Measurements from ENCODE around the gene MACROD2. TPM values are rescaled to one million over a fixed set of nuclear protein-coding genes. Genes with fewer than 3 reads are reported as not detected.

Gene MACROD2
- total RNA-seq, 2 experiments from 2014 or later, result not detected

- no peaks in the 10 kb centered on the region for H3K27me3 Mint-ChIP-seq
- no peaks in the 10 kb centered on the region for H3K36me3 Mint-ChIP-seq (ENCODE audit: low read depth)
- no peak overlapping the region for H3K4me3 Mint-ChIP-seq
- H3K9me3 Mint-ChIP-seq, result peaks cover 11% of the 10 kb centered on the region
- CTCF ChIA-PET, result no interaction called here
- POLR2A ChIA-PET, result no interaction called here
- H3K27ac Mint-ChIP-seq, result no peak overlapping the region
- H3K4me1 Mint-ChIP-seq, result no peaks in the 10 kb centered on the region
- no peak for DNase-seq
Measured at GRCh38 chr20:14312001-14312400, 316.7 kb downstream of the MACROD2 start.

GRCh38 chr20:14313341-14314020 is 318.2 kb downstream of the MACROD2 start:
- Mint-ChIP-seq H3K9me3 (peaks cover 13% of the 10 kb centered on the region), H3K27me3 (no peaks in the 10 kb centered on the region), H3K4me3 (no peak overlapping the region), H3K27ac (no peak overlapping the region), H3K36me3 (ENCODE audit: low read depth) (no peaks in the 10 kb centered on the region), H3K4me1 (no peaks in the 10 kb centered on the region)
- ChIA-PET POLR2A (no interaction called here), CTCF (no interaction called here)
- DNase-seq, result no peak

GRCh38 chr20:14319704-14320103 is 324.4 kb downstream of the MACROD2 start:
- Mint-ChIP-seq H3K4me3 (no peak overlapping the region), H3K27ac (no peak overlapping the region), H3K36me3 (ENCODE audit: low read depth) (no peaks in the 10 kb centered on the region), H3K9me3 (peaks cover 10% of the 10 kb centered on the region), H3K27me3 (no peaks in the 10 kb centered on the region), H3K4me1 (no peaks in the 10 kb centered on the region)
- DNase-seq, result no peak
- CTCF ChIA-PET, result no interaction called here
- POLR2A ChIA-PET, result no interaction called here

- ChIA-PET POLR2A (no interaction called here), CTCF (no interaction called here)
- H3K4me1 Mint-ChIP-seq, result no peaks in the 10 kb centered on the region
- no peak overlapping the region for H3K27ac Mint-ChIP-seq
- DNase-seq, result no peak
- no peak overlapping the region for H3K4me3 Mint-ChIP-seq
- H3K9me3 Mint-ChIP-seq, result no peaks in the 10 kb centered on the region
- H3K36me3 Mint-ChIP-seq (ENCODE audit: low read depth), result no peaks in the 10 kb centered on the region
- no peaks in the 10 kb centered on the region for H3K27me3 Mint-ChIP-seq
Measured at GRCh38 chr20:14331646-14332045, 336.3 kb downstream of the MACROD2 start.

GRCh38 chr20:14332866-14333265 is 337.6 kb downstream of the MACROD2 start:
- H3K27ac Mint-ChIP-seq, result no peak overlapping the region
- ChIA-PET POLR2A (no interaction called here), CTCF (no interaction called here)
- no peaks in the 10 kb centered on the region for H3K36me3 Mint-ChIP-seq (ENCODE audit: low read depth)
- H3K4me3 Mint-ChIP-seq, result no peak overlapping the region
- no peak for DNase-seq
- no peaks in the 10 kb centered on the region for H3K27me3 Mint-ChIP-seq
- no peaks in the 10 kb centered on the region for H3K4me1 Mint-ChIP-seq
- no peaks in the 10 kb centered on the region for H3K9me3 Mint-ChIP-seq

GRCh38 chr20:14333721-14334120 is 338.4 kb downstream of the MACROD2 start:
- DNase-seq, result no peak
- Mint-ChIP-seq H3K9me3 (no peaks in the 10 kb centered on the region), H3K4me3 (no peak overlapping the region), H3K4me1 (no peaks in the 10 kb centered on the region), H3K36me3 (ENCODE audit: low read depth) (no peaks in the 10 kb centered on the region), H3K27me3 (no peaks in the 10 kb centered on the region), H3K27ac (no peak overlapping the region)
- CTCF ChIA-PET, result no interaction called here
- POLR2A ChIA-PET, result no interaction called here

GRCh38 chr20:14334306-14334930 is 339.1 kb downstream of the MACROD2 start:
- Mint-ChIP-seq H3K9me3 (no peaks in the 10 kb centered on the region), H3K4me3 (no peak overlapping the region), H3K4me1 (no peaks in the 10 kb centered on the region), H3K27ac (no peak overlapping the region), H3K27me3 (no peaks in the 10 kb centered on the region), H3K36me3 (ENCODE audit: low read depth) (no peaks in the 10 kb centered on the region)
- CTCF ChIA-PET, result no interaction called here
- DNase-seq, result no peak
- POLR2A ChIA-PET, result no interaction called here

GRCh38 chr20:14335052-14335451 is 339.7 kb downstream of the MACROD2 start:
- CTCF ChIA-PET, result no interaction called here
- no peaks in the 10 kb centered on the region for H3K4me1 Mint-ChIP-seq
- H3K36me3 Mint-ChIP-seq (ENCODE audit: low read depth), result no peaks in the 10 kb centered on the region
- H3K4me3 Mint-ChIP-seq, result no peak overlapping the region
- no peaks in the 10 kb centered on the region for H3K9me3 Mint-ChIP-seq
- no peak overlapping the region for H3K27ac Mint-ChIP-seq
- POLR2A ChIA-PET, result no interaction called here
- H3K27me3 Mint-ChIP-seq, result no peaks in the 10 kb centered on the region
- no peak for DNase-seq

- H3K4me1 Mint-ChIP-seq, result no peaks in the 10 kb centered on the region
- H3K36me3 Mint-ChIP-seq (ENCODE audit: low read depth), result no peaks in the 10 kb centered on the region
- H3K27me3 Mint-ChIP-seq, result no peaks in the 10 kb centered on the region
- no peak for DNase-seq
- CTCF ChIA-PET, result no interaction called here
- no peak overlapping the region for H3K4me3 Mint-ChIP-seq
- POLR2A ChIA-PET, result no interaction called here
- H3K27ac Mint-ChIP-seq, result no peak overlapping the region
- H3K9me3 Mint-ChIP-seq, result peaks cover 3% of the 10 kb centered on the region
Measured at GRCh38 chr20:14336686-14337085, 341.4 kb downstream of the MACROD2 start.

- no peaks in the 10 kb centered on the region for H3K4me1 Mint-ChIP-seq
- no peak for DNase-seq
- no peak within 1 kb of the TSS for H3K4me3 Mint-ChIP-seq
- H3K36me3 Mint-ChIP-seq (ENCODE audit: low read depth), result no peaks in the 10 kb centered on the region
- CTCF ChIA-PET, result no interaction called here
- no peaks in the 10 kb centered on the region for H3K27me3 Mint-ChIP-seq
- peaks cover 3% of the 10 kb centered on the region for H3K9me3 Mint-ChIP-seq
- POLR2A ChIA-PET, result no interaction called here
- no peak within 1 kb of the TSS for H3K27ac Mint-ChIP-seq
Measured at GRCh38 chr20:14337400-14338171, 342.3 kb downstream of the MACROD2 start, which contains the start of gene FLRT3. Gene FLRT3 (minus strand): TSS chr20:14337612. CDS start chr20:14327506, 10,106 bp downstream.

GRCh38 chr20:14341801-14342200 is 346.5 kb downstream of the MACROD2 start:
- no peaks in the 10 kb centered on the region for H3K27me3 Mint-ChIP-seq
- no peak overlapping the region for H3K4me3 Mint-ChIP-seq
- H3K27ac Mint-ChIP-seq, result no peak overlapping the region
- H3K36me3 Mint-ChIP-seq (ENCODE audit: low read depth), result no peaks in the 10 kb centered on the region
- ChIA-PET POLR2A (no interaction called here), CTCF (no interaction called here)
- no peak for DNase-seq
- peaks cover 12% of the 10 kb centered on the region for H3K9me3 Mint-ChIP-seq
- H3K4me1 Mint-ChIP-seq, result no peaks in the 10 kb centered on the region

- CTCF ChIA-PET, result no interaction called here
- Mint-ChIP-seq H3K27me3 (no peaks in the 10 kb centered on the region), H3K9me3 (peaks cover 14% of the 10 kb centered on the region), H3K36me3 (ENCODE audit: low read depth) (no peaks in the 10 kb centered on the region), H3K4me1 (no peaks in the 10 kb centered on the region), H3K4me3 (no peak overlapping the region), H3K27ac (no peak overlapping the region)
- DNase-seq, result no peak
- POLR2A ChIA-PET, result no interaction called here
Measured at GRCh38 chr20:14342918-14343317, 347.6 kb downstream of the MACROD2 start.

GRCh38 chr20:14343491-14344065 is 348.3 kb downstream of the MACROD2 start:
- H3K27me3 Mint-ChIP-seq, result no peaks in the 10 kb centered on the region
- ChIA-PET POLR2A (no interaction called here), CTCF (no interaction called here)
- no peak overlapping the region for H3K4me3 Mint-ChIP-seq
- H3K9me3 Mint-ChIP-seq, result peaks cover 14% of the 10 kb centered on the region
- DNase-seq, result no peak
- no peak overlapping the region for H3K27ac Mint-ChIP-seq
- H3K36me3 Mint-ChIP-seq (ENCODE audit: low read depth), result no peaks in the 10 kb centered on the region
- no peaks in the 10 kb centered on the region for H3K4me1 Mint-ChIP-seq

Data from activated CD4-positive, alpha-beta memory T cell treated with anti-CD3 and anti-CD28 coated beads, Interleukin-2, amount 10 ng/mL, durations not matched to agents 7 days and 5 days (primary cell).